A549 treated with AZD2906 at 1 μM for 4 hours (cell line): ENCODE data around the gene NBPF1. TPM values are rescaled to one million over a fixed set of nuclear protein-coding genes. Genes with fewer than 3 reads are reported as not detected.

ENCODE experiments used
- total RNA-seq: library from RNA; stranded (reverse); fragments of 200-300 nt; extraction: Qiagen RNA extraction; gene quantifications from 5 replicates; pipeline ENCODE4 v1.2.3, GENCODE V29; 2022

The NBPF1 gene
- 17.3 to 22.4 TPM (median 18.8 TPM) in 5 replicates for total RNA-seq

GRCh38 chr1:16613185-16614147, at the start of gene NBPF1:
Gene NBPF1, minus strand, starts transcription at chr1:16613564.

GRCh38 chr1:16514107-16515055, 99.0 kb downstream of the NBPF1 start, which contains the start of gene RNU1-1:
Gene RNU1-1, minus strand, starts transcription at chr1:16514285.

Other genes starting within 250 kb of the NBPF1 start
- gene SZRD1, start 246.3 kb downstream of the NBPF1 start, total RNA-seq: 76.9 to 89.0 TPM (median 88.3 TPM) in 5 replicates
- gene SPATA21, start 176.1 kb downstream of the NBPF1 start, total RNA-seq: 0.03 to 0.09 TPM (median 0.05 TPM) in 5 replicates
- 39.3 to 44.8 TPM (median 40.6 TPM) in 5 replicates for gene NECAP2, start 172.8 kb downstream of the NBPF1 start, total RNA-seq
- gene RNU1-1, start 99.3 kb downstream of the NBPF1 start, total RNA-seq: 4.0 to 44.9 TPM (median 4.2 TPM) in 4 of 5 replicates, not detected in the other
- gene RNU1-3, start 53.4 kb upstream of the NBPF1 start, total RNA-seq: 4.0 to 44.9 TPM (median 4.2 TPM) in 4 of 5 replicates, not detected in the other
- 4.0 to 44.9 TPM (median 4.2 TPM) in 4 of 5 replicates, not detected in the other for gene RNU1-4, start 127.0 kb upstream of the NBPF1 start, total RNA-seq